ENCODE results near the gene PBXIP1.
"Not testable (repeated sequence)": the region's sequence is repeated elsewhere in the genome, so short reads cannot be mapped to it uniquely, and the experiment has no call there.

The PBXIP1 gene

GRCh38 chr1:154993572-154994268, 37.8 kb upstream of the PBXIP1 start, which contains the start of gene LENEP:
TSS of gene LENEP (plus strand) at chr1:154993586. CDS start at chr1:154993608, 22 bp downstream.
- DNase-seq = no peak

- no peak for DNase-seq
Observed at GRCh38 chr1:154992721-154993571, 37.0 kb upstream of the PBXIP1 start.

GRCh38 chr1:154990276-154990675, 34.4 kb upstream of the PBXIP1 start:
- no peak for DNase-seq

- no peak for DNase-seq
Observed at GRCh38 chr1:154989195-154989860, 33.4 kb upstream of the PBXIP1 start.

GRCh38 chr1:154988058-154988954, 32.4 kb upstream of the PBXIP1 start:
- no peak for DNase-seq

- no peak for DNase-seq
Observed at GRCh38 chr1:154987326-154987725, 31.4 kb upstream of the PBXIP1 start.

GRCh38 chr1:154986736-154987135, 30.8 kb upstream of the PBXIP1 start:
- DNase-seq = not testable (repeated sequence)

GRCh38 chr1:154983776-154984466, 28.0 kb upstream of the PBXIP1 start:
- DNase-seq = no peak

GRCh38 chr1:154982897-154983648, 27.2 kb upstream of the PBXIP1 start, which contains the start of gene FLAD1:
TSS of gene FLAD1 (plus strand) at chr1:154983344. CDS start at chr1:154983695, 351 bp downstream.
- peak; percentile 98 to 99 for DNase-seq

- no peak for DNase-seq
Observed at GRCh38 chr1:154982341-154982740, 26.4 kb upstream of the PBXIP1 start.

GRCh38 chr1:154978360-154978759, 22.5 kb upstream of the PBXIP1 start:
- DNase-seq = no peak

- DNase-seq = not testable (repeated sequence)
Observed at GRCh38 chr1:154977762-154978161, 21.9 kb upstream of the PBXIP1 start.

- no peak for DNase-seq
Observed at GRCh38 chr1:154975409-154976059, 19.6 kb upstream of the PBXIP1 start.

- DNase-seq = peak; percentile 93 to 96
Observed at GRCh38 chr1:154974808-154975408, 19.0 kb upstream of the PBXIP1 start.

GRCh38 chr1:154974102-154974807, 18.4 kb upstream of the PBXIP1 start, which contains the start of gene CKS1B:
TSS of gene CKS1B (plus strand) at chr1:154974681. CDS start at chr1:154974746, 65 bp downstream.
- peak; percentile 100 for DNase-seq

- peak; percentile 72 for DNase-seq
Observed at GRCh38 chr1:154973344-154974101, 17.6 kb upstream of the PBXIP1 start.

GRCh38 chr1:154972517-154973343, 16.8 kb upstream of the PBXIP1 start:
- no peak for DNase-seq

GRCh38 chr1:154972213-154972516, 16.3 kb upstream of the PBXIP1 start:
- no peak for DNase-seq

Data from NCI-H1930 (cell line).